Activated CD4-positive, alpha-beta T cell treated with anti-CD3 and anti-CD28 coated beads, Interleukin-2, amount 50 U/mL, for 1 hour (primary cell): ENCODE data around the gene FGD6.

Source experiments
- DNase-seq: peaks from one replicate; pipeline ENCODE4 v3.0.0-alpha.2; 2020

FGD6 gene

DNA sequence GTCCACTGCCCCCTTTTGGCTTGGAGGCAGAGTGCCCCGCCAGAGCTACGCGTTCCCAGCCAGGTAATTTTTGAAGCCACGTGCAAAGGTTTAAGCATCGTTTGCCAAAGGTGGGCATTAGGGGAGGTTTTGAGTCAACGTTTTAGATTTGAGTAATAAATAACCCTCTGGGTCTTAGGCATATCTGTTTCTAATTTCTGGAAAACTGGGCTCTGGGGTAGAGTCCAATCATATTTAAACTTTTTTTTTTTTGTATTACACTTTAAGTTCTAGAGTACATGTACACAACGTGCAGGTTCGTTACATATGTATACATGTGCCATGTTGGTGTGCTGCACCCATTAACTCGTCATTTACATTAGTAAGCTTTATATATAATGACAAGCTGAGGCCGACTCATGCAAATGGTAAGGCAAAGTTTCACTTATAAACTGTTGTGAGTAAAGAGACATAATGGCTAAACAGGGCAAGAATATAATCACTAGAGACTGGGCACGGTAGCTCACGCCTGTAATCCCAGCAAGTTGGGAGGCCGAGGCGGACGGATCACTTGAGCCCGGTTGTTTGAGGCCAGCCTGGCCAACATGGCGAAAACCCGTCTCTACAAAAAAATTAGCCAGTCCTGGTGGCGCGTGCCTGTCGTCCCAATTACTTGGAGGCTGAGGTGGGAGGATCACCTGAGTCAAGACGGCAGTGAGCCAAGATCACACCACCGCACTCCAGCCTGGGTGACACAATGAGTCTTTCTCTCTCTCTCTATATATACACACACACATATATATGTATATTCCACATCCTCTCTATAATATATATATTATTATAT, 143.4 kb downstream of the FGD6 start:
- no peak for DNase-seq

DNA sequence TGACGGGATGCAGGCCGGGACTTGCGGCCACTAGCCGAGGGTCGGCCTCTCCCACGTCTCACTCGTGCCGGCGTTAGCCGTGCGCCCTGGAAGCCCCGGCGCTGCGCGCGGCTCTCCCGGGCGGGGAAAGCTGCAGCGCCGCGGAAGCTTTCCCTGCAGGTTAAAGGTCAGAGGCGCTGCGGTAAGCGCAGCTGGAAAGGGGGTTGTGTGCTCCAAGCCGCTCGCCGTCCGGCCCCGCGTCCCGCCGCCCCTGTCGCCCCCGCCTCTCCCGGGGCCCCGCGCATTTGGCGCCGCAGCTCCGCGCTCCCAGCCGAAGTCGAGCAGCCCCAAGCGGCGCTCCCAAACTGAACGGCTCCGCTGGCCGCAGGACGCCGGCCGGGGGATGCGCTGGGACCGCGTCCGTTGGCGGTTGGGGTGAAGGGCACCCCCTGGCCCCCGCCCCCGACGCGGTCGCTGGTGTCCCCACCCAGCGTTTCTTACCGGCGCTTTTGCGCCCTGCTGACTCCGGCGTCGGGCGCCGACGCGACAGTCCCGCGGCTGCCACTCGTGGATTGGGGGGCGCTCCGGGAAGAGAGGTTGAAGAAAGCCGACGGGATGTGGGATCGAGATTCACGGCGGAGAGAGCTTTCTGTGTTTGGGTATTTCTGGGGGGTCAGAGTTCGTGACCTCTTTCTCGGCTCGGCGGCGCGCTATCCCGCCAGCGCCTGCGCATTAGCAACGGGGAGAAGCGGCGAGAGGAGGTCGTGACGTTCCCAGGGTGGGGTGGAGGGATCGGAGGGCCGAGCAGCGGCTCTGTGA, 144.2 kb downstream of the FGD6 start, which contains the start of gene NR2C1:
Gene NR2C1 (minus strand): TSS at position 719 of the 798 bp plus-strand sequence. CDS start 6,234 bp downstream, outside the sequence.
- peak; percentile 88 for DNase-seq

GRCh38 chr12:95070378-95070777, 146.9 kb downstream of the FGD6 start:
- DNase-seq: no peak

DNA sequence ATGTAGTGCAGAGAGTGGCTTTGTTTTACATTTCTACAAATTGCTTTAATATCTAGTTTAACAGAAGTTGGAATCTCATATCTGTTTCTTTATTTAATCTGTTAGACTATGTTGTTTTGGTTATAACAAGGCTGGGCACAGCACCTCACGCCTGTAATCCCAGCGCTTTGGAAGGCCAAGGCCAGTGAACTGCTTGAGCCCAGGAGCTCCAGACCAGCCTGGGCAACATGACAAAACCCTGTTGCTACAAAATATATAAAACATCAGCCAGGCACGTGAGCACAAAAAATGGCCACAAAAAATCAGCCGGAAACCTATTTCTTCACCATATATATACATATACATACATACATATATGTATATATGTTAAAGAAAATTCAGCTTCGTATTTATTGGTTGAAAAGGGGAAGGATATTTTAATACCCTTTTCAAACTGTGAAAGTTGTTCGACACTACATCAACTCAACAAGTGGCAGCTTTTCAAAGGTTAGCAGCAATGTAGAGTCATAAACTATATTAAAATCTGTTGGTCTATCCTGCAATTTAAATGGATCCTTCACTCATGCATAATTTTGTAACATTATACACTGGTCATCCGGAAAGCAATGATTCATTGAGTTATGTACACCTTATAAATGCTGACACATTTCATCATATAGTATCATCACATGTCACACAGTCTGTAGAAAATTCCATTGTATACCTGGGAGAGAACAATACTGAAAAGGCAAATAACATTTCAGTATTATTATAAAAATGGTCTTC, 151.0 kb downstream of the FGD6 start:
- no peak for DNase-seq

- DNase-seq: no peak
These were observed 156.3 kb downstream of the FGD6 start for GRCh38 chr12:95060951-95061350.

GRCh38 chr12:95059984-95060383, 157.3 kb downstream of the FGD6 start:
- no peak for DNase-seq

- no peak for DNase-seq
These were observed 159.8 kb downstream of the FGD6 start for GRCh38 chr12:95057424-95057823.

DNA sequence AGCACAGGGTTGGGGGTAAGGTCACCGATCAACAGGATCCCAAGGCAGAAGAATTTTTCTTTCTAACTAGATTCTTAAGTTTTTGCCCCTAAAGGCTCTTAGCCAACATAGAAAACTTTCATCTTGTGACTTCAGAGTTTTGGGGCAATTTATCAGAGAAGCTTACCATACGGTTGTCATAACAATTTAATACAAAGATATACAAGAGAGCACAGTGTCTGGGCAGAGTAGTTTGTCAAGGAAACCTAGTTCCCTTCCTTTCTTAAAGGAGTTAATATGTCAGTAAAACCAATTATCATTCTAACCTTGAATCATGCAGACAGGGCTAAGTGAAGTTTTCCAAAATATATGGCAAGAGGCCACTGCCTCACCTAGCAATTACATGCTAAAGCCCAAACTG, 162.2 kb downstream of the FGD6 start:
- DNase-seq: no peak

GRCh38 chr12:95054206-95054605, 163.1 kb downstream of the FGD6 start:
- no peak for DNase-seq

- no peak for DNase-seq
These were observed 166.0 kb downstream of the FGD6 start for GRCh38 chr12:95051241-95051640.

- DNase-seq: no peak
These were observed 179.4 kb downstream of the FGD6 start for GRCh38 chr12:95037906-95038305.

DNA sequence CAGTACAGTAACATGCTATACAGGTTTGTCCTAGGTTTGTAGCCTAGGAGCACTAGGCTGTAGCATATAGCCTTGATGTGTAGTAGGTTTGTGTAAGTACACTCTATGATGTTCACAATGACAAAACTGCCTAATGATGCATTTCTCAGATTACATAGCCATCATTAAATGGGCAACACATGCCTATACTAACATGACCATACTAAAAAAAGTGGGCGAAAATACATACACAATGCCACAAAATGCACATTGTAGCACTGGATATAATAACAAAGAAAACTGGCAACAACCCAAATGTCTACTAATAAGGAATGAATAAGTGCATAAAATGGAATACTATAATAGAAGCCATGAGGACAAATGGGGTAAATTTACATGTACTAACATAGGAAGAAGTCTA, 182.5 kb downstream of the FGD6 start:
- DNase-seq: no peak
